ENCODE data around the gene SPX. TPM values are rescaled to one million over a fixed set of nuclear protein-coding genes. Genes with fewer than 3 reads are reported as not detected.

Gene SPX
- total RNA-seq, 1 experiment from 2014 or later = 787 TPM

DNA sequence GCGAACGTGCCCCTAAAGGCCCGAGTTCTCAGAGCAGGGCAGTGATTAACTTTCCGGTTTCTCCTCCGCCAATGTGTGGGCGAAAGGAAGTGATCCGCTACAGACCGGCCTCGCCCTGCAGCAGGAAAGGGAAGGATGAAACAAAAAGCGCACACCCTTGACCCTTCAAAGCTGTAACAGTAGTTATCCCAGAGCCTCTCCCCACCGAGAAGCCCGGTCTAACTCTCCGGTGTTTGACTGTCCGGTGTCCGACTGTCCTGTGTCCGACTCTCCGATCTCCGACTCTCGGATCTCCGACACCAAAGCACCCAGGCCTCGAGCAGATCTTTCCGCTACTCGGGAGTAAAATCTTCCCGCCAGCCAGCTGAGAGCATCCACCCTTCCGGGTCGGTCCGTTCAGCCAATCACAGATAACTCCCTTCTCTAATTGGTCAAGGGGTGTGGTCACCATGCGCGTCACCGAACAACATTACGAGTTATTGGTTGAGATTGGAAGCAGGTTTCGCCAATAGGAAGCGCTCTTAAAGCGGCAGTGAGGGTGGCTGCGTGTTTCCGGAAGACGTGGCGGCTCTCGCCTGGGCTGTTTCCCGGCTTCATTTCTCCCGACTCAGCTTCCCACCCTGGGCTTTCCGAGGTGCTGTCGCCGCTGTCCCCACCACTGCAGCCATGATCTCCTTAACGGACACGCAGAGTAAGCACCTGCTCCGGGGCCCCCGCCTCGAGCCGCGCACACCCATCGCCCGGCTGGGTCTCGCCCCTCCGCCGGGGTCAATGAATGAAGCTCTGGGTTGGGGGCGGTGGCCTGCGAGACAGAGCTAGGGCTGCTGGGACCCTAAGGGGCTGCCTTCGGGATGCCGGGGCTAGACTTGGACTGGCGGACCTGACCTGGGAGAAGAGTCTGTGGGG is 24.6 kb upstream of the SPX start, which contains the start of the genes GOLT1B and RECQL:
Gene GOLT1B (plus strand): TSS at position 532 of the 906 bp plus-strand sequence. CDS start 135 bp downstream, at position 667.
Gene RECQL (minus strand): TSS at position 378 of the 906 bp plus-strand sequence. CDS start 2,065 bp downstream, outside the sequence.
- peak within 1 kb of the TSS; percentile 91 for H3K4me2 ChIP-seq (ENCODE audit: low read depth, low read length, poor library complexity, severe bottlenecking)
- H3K9ac ChIP-seq (ENCODE audit: low read length) = peak within 1 kb of the TSS; percentile 95
- no peaks in the 10 kb centered on the region for H3K9me2 ChIP-seq (replicated peaks; ENCODE audit: insufficient read depth, low read length)
- no peaks in the 10 kb centered on the region for H3K27me3 ChIP-seq (ENCODE audit: low read length)
- H4K20me1 ChIP-seq (ENCODE audit: insufficient read depth, low read depth, low read length) = no peaks in the 10 kb centered on the region
- peak within 1 kb of the TSS; percentile 52; the same call in 1 of the 2 replicates for H2AFZ ChIP-seq (ENCODE audit: low read length)
- H3K4me3 ChIP-seq (ENCODE audit: low read length) = peak within 1 kb of the TSS; percentile 95
- no peaks in the 10 kb centered on the region for H3K9me3 ChIP-seq (ENCODE audit: low read length)
- peaks cover 46% of the 10 kb centered on the region for H3K4me1 ChIP-seq (ENCODE audit: low read length)
- peaks cover 28% of the 10 kb centered on the region for H3K36me3 ChIP-seq (ENCODE audit: insufficient read depth, low read length)
- H3K79me2 ChIP-seq (ENCODE audit: low read length) = peaks cover 91% of the 10 kb centered on the region
- peak; percentile 98 for DNase-seq
- peak within 1 kb of the TSS; percentile 75 for H3K27ac ChIP-seq (ENCODE audit: low read length)

DNA sequence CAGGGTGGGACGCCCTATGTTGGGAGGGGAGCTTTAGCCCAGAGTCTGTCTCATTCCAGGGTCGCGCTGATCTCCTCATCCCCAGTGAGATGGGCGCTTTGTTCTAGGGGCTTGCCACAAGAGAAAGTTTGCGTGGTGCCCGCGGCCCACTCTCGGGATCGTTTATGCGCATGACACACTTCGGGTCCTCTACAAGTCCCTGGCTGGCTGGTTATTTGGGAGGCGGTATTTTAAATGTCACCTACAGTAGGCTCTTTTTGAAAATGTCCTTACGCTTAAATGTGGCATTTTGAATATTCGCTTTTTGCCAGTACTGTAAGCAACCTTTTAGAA is 24.0 kb upstream of the SPX start:
- H3K9ac ChIP-seq (ENCODE audit: low read length) = peak overlapping the region; percentile 95
- H3K27ac ChIP-seq (ENCODE audit: low read length) = peak overlapping the region; percentile 10
- 0 out of 2 replicates have a peak overlapping the region, but pooled peaks have one; percentile 44 for H2AFZ ChIP-seq (ENCODE audit: low read length)
- H3K4me1 ChIP-seq (ENCODE audit: low read length) = peaks cover 46% of the 10 kb centered on the region
- peak overlapping the region; percentile 91 for H3K4me2 ChIP-seq (ENCODE audit: low read depth, low read length, poor library complexity, severe bottlenecking)
- H3K9me3 ChIP-seq (ENCODE audit: low read length) = no peaks in the 10 kb centered on the region
- H3K36me3 ChIP-seq (ENCODE audit: insufficient read depth, low read length) = peaks cover 23% of the 10 kb centered on the region
- no peaks in the 10 kb centered on the region for H4K20me1 ChIP-seq (ENCODE audit: insufficient read depth, low read depth, low read length)
- H3K4me3 ChIP-seq (ENCODE audit: low read length) = peak overlapping the region; percentile 95
- no peaks in the 10 kb centered on the region for H3K9me2 ChIP-seq (replicated peaks; ENCODE audit: insufficient read depth, low read length)
- peak; percentile 58 for DNase-seq
- H3K27me3 ChIP-seq (ENCODE audit: low read length) = no peaks in the 10 kb centered on the region
- H3K79me2 ChIP-seq (ENCODE audit: low read length) = peaks cover 91% of the 10 kb centered on the region

DNA sequence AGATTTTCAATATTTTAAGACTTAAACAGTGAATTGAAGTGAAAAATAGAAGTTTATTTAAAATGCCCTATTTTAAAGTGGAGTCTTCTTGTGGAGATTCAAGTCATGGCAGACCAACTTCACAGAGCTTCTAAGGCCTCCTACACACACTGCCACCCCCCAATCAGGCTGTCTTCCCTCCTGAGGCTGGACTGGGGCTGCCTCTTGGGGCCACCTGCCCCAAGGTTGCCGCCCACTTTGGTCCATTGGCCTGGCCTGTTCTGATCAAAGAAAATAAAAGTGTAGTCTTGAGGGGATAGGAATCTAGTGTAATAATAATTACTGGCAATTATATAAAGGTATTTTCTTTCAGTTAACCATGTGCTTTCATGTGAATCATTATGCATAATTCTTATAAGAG is 23.2 kb upstream of the SPX start:
- DNase-seq = peak; percentile 55
- no peaks in the 10 kb centered on the region for H3K9me2 ChIP-seq (replicated peaks; ENCODE audit: insufficient read depth, low read length)
- no peaks in the 10 kb centered on the region for H3K9me3 ChIP-seq (ENCODE audit: low read length)
- peak overlapping the region; percentile 95 for H3K4me3 ChIP-seq (ENCODE audit: low read length)
- H3K79me2 ChIP-seq (ENCODE audit: low read length) = peaks cover 92% of the 10 kb centered on the region
- H3K4me1 ChIP-seq (ENCODE audit: low read length) = peaks cover 46% of the 10 kb centered on the region
- H2AFZ ChIP-seq (ENCODE audit: low read length) = no peak overlapping the region
- no peaks in the 10 kb centered on the region for H4K20me1 ChIP-seq (ENCODE audit: insufficient read depth, low read depth, low read length)
- H3K9ac ChIP-seq (ENCODE audit: low read length) = peak overlapping the region; percentile 95
- peak overlapping the region; percentile 91 for H3K4me2 ChIP-seq (ENCODE audit: low read depth, low read length, poor library complexity, severe bottlenecking)
- H3K27ac ChIP-seq (ENCODE audit: low read length) = peak overlapping the region; percentile 10; the same call in 1 of the 2 replicates
- H3K36me3 ChIP-seq (ENCODE audit: insufficient read depth, low read length) = peaks cover 22% of the 10 kb centered on the region
- H3K27me3 ChIP-seq (ENCODE audit: low read length) = no peaks in the 10 kb centered on the region

DNA sequence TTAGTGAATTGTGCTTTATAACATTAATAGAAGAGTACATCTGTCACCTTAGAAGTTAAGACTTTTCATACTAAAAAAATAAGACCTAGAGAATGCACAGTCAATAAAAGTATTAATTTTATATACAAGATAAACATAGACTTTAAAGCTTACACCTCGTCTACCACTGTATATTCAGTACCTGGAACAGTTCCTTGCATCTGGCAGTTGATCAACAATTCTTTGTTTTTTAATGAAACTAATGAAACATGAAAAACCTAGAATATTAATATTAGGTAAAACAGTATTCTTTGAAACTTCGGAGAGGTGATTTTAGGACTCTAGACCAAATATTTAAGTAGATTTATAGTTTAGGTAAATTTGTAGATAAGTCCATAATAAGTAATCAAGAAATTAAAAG is 20.2 kb upstream of the SPX start:
- Histone ChIP-seq H3K9me2 (replicated peaks; ENCODE audit: insufficient read depth, low read length) (no peaks in the 10 kb centered on the region), H3K36me3 (ENCODE audit: insufficient read depth, low read length) (peaks cover 23% of the 10 kb centered on the region; the same call in 1 of the 2 replicates), H3K4me3 (ENCODE audit: low read length) (no peak overlapping the region), H3K27me3 (ENCODE audit: low read length) (no peaks in the 10 kb centered on the region), H3K27ac (ENCODE audit: low read length) (no peak overlapping the region), H3K9ac (ENCODE audit: low read length) (no peak overlapping the region), H2AFZ (ENCODE audit: low read length) (no peak overlapping the region), H3K4me2 (ENCODE audit: low read depth, low read length, poor library complexity, severe bottlenecking) (no peak overlapping the region), H4K20me1 (ENCODE audit: insufficient read depth, low read depth, low read length) (no peaks in the 10 kb centered on the region), H3K79me2 (ENCODE audit: low read length) (peaks cover 79% of the 10 kb centered on the region), H3K4me1 (ENCODE audit: low read length) (peaks cover 31% of the 10 kb centered on the region), H3K9me3 (ENCODE audit: low read length) (no peaks in the 10 kb centered on the region)
- DNase-seq = no peak

DNA sequence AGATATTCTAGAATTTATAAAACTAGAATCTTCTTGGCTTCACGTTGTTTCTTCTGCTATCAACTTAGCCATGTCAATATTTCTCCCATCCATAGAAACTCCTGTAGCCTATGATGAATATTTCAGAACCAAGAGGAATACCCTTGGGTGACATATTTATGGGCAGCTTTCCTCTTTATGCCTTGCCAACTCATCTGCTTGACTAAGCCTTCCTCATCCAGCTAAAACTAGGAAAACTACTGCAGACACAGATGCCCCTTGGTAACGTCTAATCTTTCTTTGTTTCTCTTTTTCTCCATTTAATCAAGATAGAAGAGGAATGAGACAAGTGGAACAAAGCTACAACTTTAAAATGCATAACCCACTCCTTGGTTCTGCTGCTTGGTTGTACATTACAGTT is 18.2 kb upstream of the SPX start:
- no peaks in the 10 kb centered on the region for H3K9me3 ChIP-seq (ENCODE audit: low read length)
- H3K27ac ChIP-seq (ENCODE audit: low read length) = no peak overlapping the region
- peaks cover 67% of the 10 kb centered on the region for H3K79me2 ChIP-seq (ENCODE audit: low read length)
- H2AFZ ChIP-seq (ENCODE audit: low read length) = no peak overlapping the region
- H3K4me1 ChIP-seq (ENCODE audit: low read length) = peaks cover 28% of the 10 kb centered on the region
- H3K9me2 ChIP-seq (replicated peaks; ENCODE audit: insufficient read depth, low read length) = no peaks in the 10 kb centered on the region
- no peak overlapping the region for H3K4me3 ChIP-seq (ENCODE audit: low read length)
- no peaks in the 10 kb centered on the region for H4K20me1 ChIP-seq (ENCODE audit: insufficient read depth, low read depth, low read length)
- H3K27me3 ChIP-seq (ENCODE audit: low read length) = no peaks in the 10 kb centered on the region
- peaks cover 28% of the 10 kb centered on the region for H3K36me3 ChIP-seq (ENCODE audit: insufficient read depth, low read length)
- DNase-seq = no peak
- no peak overlapping the region for H3K9ac ChIP-seq (ENCODE audit: low read length)
- H3K4me2 ChIP-seq (ENCODE audit: low read depth, low read length, poor library complexity, severe bottlenecking) = no peak overlapping the region

DNA sequence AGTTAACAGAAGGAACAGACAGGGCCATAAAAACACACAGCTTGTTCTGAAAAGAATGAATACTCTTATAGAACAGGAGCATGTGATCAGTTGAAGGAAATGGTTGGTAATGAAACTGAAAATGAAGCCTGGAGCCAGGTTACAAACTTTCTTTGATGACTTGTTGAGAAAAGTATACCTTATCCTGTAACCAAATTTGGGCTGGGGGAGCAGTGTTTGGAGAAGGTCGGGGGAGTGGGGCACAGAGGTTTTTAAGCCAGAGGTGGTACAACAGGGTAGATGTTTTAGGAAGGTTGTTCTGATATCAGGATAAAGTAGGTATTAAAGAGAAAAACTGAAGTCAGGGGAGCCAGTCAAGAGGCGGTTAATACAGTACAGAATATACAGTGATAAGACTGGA is 16.3 kb upstream of the SPX start:
- H4K20me1 ChIP-seq (ENCODE audit: insufficient read depth, low read depth, low read length) = no peaks in the 10 kb centered on the region
- no peak overlapping the region for H3K27ac ChIP-seq (ENCODE audit: low read length)
- H2AFZ ChIP-seq (ENCODE audit: low read length) = no peak overlapping the region
- H3K4me1 ChIP-seq (ENCODE audit: low read length) = peaks cover 10% of the 10 kb centered on the region
- peaks cover 47% of the 10 kb centered on the region for H3K79me2 ChIP-seq (ENCODE audit: low read length)
- no peaks in the 10 kb centered on the region for H3K9me3 ChIP-seq (ENCODE audit: low read length)
- H3K9me2 ChIP-seq (replicated peaks; ENCODE audit: insufficient read depth, low read length) = no peaks in the 10 kb centered on the region
- no peak for DNase-seq
- no peak overlapping the region for H3K4me3 ChIP-seq (ENCODE audit: low read length)
- peaks cover 47% of the 10 kb centered on the region for H3K36me3 ChIP-seq (ENCODE audit: insufficient read depth, low read length)
- H3K9ac ChIP-seq (ENCODE audit: low read length) = no peak overlapping the region
- H3K27me3 ChIP-seq (ENCODE audit: low read length) = no peaks in the 10 kb centered on the region
- no peak overlapping the region for H3K4me2 ChIP-seq (ENCODE audit: low read depth, low read length, poor library complexity, severe bottlenecking)

DNA sequence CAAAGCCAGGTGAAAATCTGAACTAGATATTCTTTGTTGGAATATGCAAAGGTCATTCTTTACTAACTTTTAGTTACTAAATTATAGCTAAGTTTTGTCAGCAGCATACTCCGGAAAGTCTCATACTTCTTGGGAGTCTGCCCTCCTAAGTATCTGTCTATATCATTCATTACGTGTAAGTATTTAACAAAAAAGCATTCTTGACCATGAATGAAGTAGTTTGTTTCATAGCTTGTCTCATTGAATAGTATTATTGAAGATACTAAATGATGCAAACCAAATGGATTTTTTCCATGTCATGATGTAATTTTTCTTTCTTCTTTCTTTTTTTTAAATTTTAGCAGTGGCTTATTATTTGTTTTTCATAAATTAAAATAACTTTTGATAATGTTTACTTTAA is 9.8 kb upstream of the SPX start:
- no peak overlapping the region for H3K27ac ChIP-seq (ENCODE audit: low read length)
- H3K9ac ChIP-seq (ENCODE audit: low read length) = no peak overlapping the region
- peaks cover 3% of the 10 kb centered on the region; the same call in 1 of the 2 replicates for H3K4me1 ChIP-seq (ENCODE audit: low read length)
- no peak overlapping the region for H3K4me3 ChIP-seq (ENCODE audit: low read length)
- no peaks in the 10 kb centered on the region for H3K9me3 ChIP-seq (ENCODE audit: low read length)
- no peaks in the 10 kb centered on the region for H3K27me3 ChIP-seq (ENCODE audit: low read length)
- H3K4me2 ChIP-seq (ENCODE audit: low read depth, low read length, poor library complexity, severe bottlenecking) = no peak overlapping the region
- no peaks in the 10 kb centered on the region for H3K79me2 ChIP-seq (ENCODE audit: low read length)
- no peaks in the 10 kb centered on the region for H3K9me2 ChIP-seq (replicated peaks; ENCODE audit: insufficient read depth, low read length)
- H4K20me1 ChIP-seq (ENCODE audit: insufficient read depth, low read depth, low read length) = no peaks in the 10 kb centered on the region
- no peak for DNase-seq
- H2AFZ ChIP-seq (ENCODE audit: low read length) = no peak overlapping the region
- H3K36me3 ChIP-seq (ENCODE audit: insufficient read depth, low read length) = peaks cover 51% of the 10 kb centered on the region

DNA sequence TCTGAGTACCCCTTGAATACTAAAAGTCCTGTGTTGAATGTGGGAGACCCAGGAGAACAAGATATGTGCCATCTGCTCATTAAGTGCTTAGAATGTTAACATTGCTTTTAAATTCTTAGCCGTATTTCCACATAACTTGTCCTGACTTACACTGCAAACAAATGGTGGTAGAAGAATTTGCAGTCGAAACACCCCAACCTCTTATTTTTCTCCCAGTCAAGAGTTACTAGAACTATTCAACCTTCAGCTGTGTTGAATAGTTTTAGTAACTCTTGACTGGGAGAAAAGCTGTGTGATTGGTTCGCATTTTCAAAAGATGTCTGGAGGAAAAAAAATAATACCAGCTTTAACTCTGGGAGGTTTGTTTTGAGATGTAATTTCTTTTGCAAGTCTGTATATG is 7.6 kb upstream of the SPX start:
- Histone ChIP-seq H3K4me2 (ENCODE audit: low read depth, low read length, poor library complexity, severe bottlenecking) (no peak overlapping the region), H3K9me3 (ENCODE audit: low read length) (no peaks in the 10 kb centered on the region), H3K4me1 (ENCODE audit: low read length) (peaks cover 7% of the 10 kb centered on the region; the same call in 1 of the 2 replicates), H3K4me3 (ENCODE audit: low read length) (no peak overlapping the region), H3K27me3 (ENCODE audit: low read length) (no peaks in the 10 kb centered on the region), H3K36me3 (ENCODE audit: insufficient read depth, low read length) (peaks cover 41% of the 10 kb centered on the region; the same call in 1 of the 2 replicates), H2AFZ (ENCODE audit: low read length) (no peak overlapping the region), H4K20me1 (ENCODE audit: insufficient read depth, low read depth, low read length) (no peaks in the 10 kb centered on the region), H3K27ac (ENCODE audit: low read length) (no peak overlapping the region), H3K79me2 (ENCODE audit: low read length) (no peaks in the 10 kb centered on the region), H3K9me2 (replicated peaks; ENCODE audit: insufficient read depth, low read length) (no peaks in the 10 kb centered on the region), H3K9ac (ENCODE audit: low read length) (no peak overlapping the region)
- no peak for DNase-seq
